Natural killer cell (primary cell): ENCODE measurements around the gene QTRT2. TPM values are rescaled to one million over a fixed set of nuclear protein-coding genes. Genes with fewer than 3 reads are reported as not detected.

Source experiments
- ATAC-seq, 3 donors: fragments of 150-1000 bp in 2 of 3; fragments of 200-7000 bp in 1 of 3; cut with Tn5 transposase; 1 replicate in 1 of 3; 2 replicates in 2 of 3; pipeline ENCODE4 v1.10.0; 2021; ENCODE audit warnings: mild to moderate bottlenecking in 2 of 3, moderate library complexity in 2 of 3
- DNase-seq, 2 donors: peaks; one replicate each; pipeline versions ENCODE4 v3.0.0 to v3.0.0-alpha.2; 2013 to 2021; ENCODE audit warnings: mixed read lengths in 1 of 2
- H3K27ac ChIP-seq: one replicate; pipeline ENCODE4 v1.5.1; 2013; ENCODE audit warnings: mild to moderate bottlenecking, low read length
- H3K27me3 ChIP-seq: one replicate; pipeline ENCODE4 v1.6.1; 2013; ENCODE audit warnings: low read length; ENCODE audit not compliant: control insufficient read depth, insufficient read depth
- H3K36me3 ChIP-seq: one replicate; pipeline ENCODE4 v1.6.1; 2013; ENCODE audit warnings: low read length; ENCODE audit not compliant: control insufficient read depth, insufficient read depth
- H3K4me1 ChIP-seq: one replicate; pipeline ENCODE4 v1.6.1; 2013; ENCODE audit warnings: low read length; ENCODE audit not compliant: control insufficient read depth, insufficient read depth
- H3K4me3 ChIP-seq: one replicate; pipeline ENCODE4 v1.5.1; 2013; ENCODE audit warnings: low read length
- H3K9me3 ChIP-seq: one replicate; pipeline ENCODE4 v1.6.1; 2013; ENCODE audit warnings: low read length; ENCODE audit not compliant: control insufficient read depth, insufficient read depth
- H3K27ac Mint-ChIP-seq, 2 donors: one replicate each; pipeline ENCODE4 v1.8.0; 2022; ENCODE audit warnings: mild to moderate bottlenecking in 2 of 2, mixed read lengths in 2 of 2, moderate library complexity in 1 of 2
- H3K27me3 Mint-ChIP-seq, 2 donors: one replicate each; pipeline ENCODE4 v1.8.0; 2022; ENCODE audit warnings: low read depth in 2 of 2, mixed read lengths in 2 of 2
- H3K36me3 Mint-ChIP-seq: one replicate; pipeline ENCODE4 v1.8.0; 2022; ENCODE audit warnings: mixed read lengths
- H3K4me1 Mint-ChIP-seq, 2 donors: one replicate each; pipeline ENCODE4 v1.8.0; 2022; ENCODE audit warnings: mixed read lengths in 2 of 2
- H3K4me3 Mint-ChIP-seq: one replicate; pipeline ENCODE4 v1.8.0; 2022; ENCODE audit warnings: mild to moderate bottlenecking, moderate library complexity, mixed read lengths
- H3K9me3 Mint-ChIP-seq, 2 donors: one replicate each; pipeline ENCODE4 v1.8.0; 2022; ENCODE audit warnings: mixed read lengths in 2 of 2
- CTCF ChIP-seq: fragments of 200-600 bp; IDR thresholded peaks from one replicate; pipeline ENCODE4 v1.8.0; 2022; ENCODE audit warnings: antibody characterized with exemption
- WGBS: methylation state at CpG from one replicate; pipeline ENCODE4 v1.1.7; 2013; ENCODE audit warnings: missing lambda C conversion rate; ENCODE audit not compliant: insufficient coverage; 5-methylcytosine and 5-hydroxymethylcytosine counted together
- intact Hi-C: fragments of 100-400 bp; cut with micrococcal nuclease; formaldehyde crosslinking; loops from one replicate; pipeline ENCODE4 v1.14.2; 2022
- total RNA-seq, 4 donors: library from RNA; stranded (reverse); fragments of 120-200 nt in 1 of 4; gene quantifications; one replicate each; pipeline versions ENCODE4 v1.2.3 to v1.2.4, GENCODE V29; 2013 to 2022

QTRT2 gene
- total RNA-seq, 3 donors from 2014 or later (not counting 1 experiment from before 2014, with no cell fraction given), result 30.1 to 33.4 (median 30.5) TPM

GRCh38 chr3:114095796-114096195 lies 39.3 kb downstream of the QTRT2 start:
- no peak overlapping the region for H3K27ac Mint-ChIP-seq
- Histone ChIP-seq H3K9me3 (no peaks in the 10 kb centered on the region), H3K27ac (no peak overlapping the region), H3K4me1 (no peaks in the 10 kb centered on the region), H3K27me3 (no peaks in the 10 kb centered on the region), H3K4me3 (no peak overlapping the region), H3K36me3 (no peaks in the 10 kb centered on the region)
- 70% methylated on average over 3 of the region's 3 CpGs for WGBS
- TF ChIP-seq CTCF, result no peak
- DNase-seq (no peak), ATAC-seq (no peak)
- no peaks in the 10 kb centered on the region for H3K36me3 Mint-ChIP-seq
- intact Hi-C loops, result no loop called here
- H3K4me3 Mint-ChIP-seq, result no peak overlapping the region
- no peaks in the 10 kb centered on the region for H3K9me3 Mint-ChIP-seq
- H3K4me1 Mint-ChIP-seq, result peaks cover 0 to 5% of the 10 kb centered on the region in 2 donors
- peaks cover 7 to 24% of the 10 kb centered on the region in 2 donors for H3K27me3 Mint-ChIP-seq

- ATAC-seq (no peak), DNase-seq (no peak)
- no peaks in the 10 kb centered on the region for H3K4me1 ChIP-seq
- no peak overlapping the region for H3K27ac ChIP-seq
- no peaks in the 10 kb centered on the region for H3K27me3 ChIP-seq
- no peaks in the 10 kb centered on the region for H3K9me3 ChIP-seq
- H3K36me3 ChIP-seq, result no peaks in the 10 kb centered on the region
- Mint-ChIP-seq H3K27ac (no peak overlapping the region), H3K36me3 (no peaks in the 10 kb centered on the region), H3K4me1 (no peaks in the 10 kb centered on the region), H3K27me3 (peaks cover 7 to 10% of the 10 kb centered on the region in 2 donors), H3K9me3 (no peaks in the 10 kb centered on the region), H3K4me3 (no peak overlapping the region)
- TF ChIP-seq CTCF, result no peak
- WGBS, result 90% methylated on average over 1 of the region's 1 CpG
- H3K4me3 ChIP-seq, result no peak overlapping the region
- intact Hi-C loops, result no loop called here
These were observed 44.6 kb downstream of the QTRT2 start for GRCh38 chr3:114101101-114101500.

GRCh38 chr3:114103181-114103580 lies 46.6 kb downstream of the QTRT2 start:
- Histone ChIP-seq H3K27ac (no peak overlapping the region), H3K9me3 (no peaks in the 10 kb centered on the region), H3K27me3 (no peaks in the 10 kb centered on the region), H3K4me3 (no peak overlapping the region), H3K36me3 (no peaks in the 10 kb centered on the region), H3K4me1 (no peaks in the 10 kb centered on the region)
- 96% methylated on average over 27 of the region's 27 CpGs for WGBS
- no peak overlapping the region for H3K4me3 Mint-ChIP-seq
- TF ChIP-seq CTCF, result no peak
- DNase-seq (no peak), ATAC-seq (no peak)
- intact Hi-C loops, result no loop called here
- H3K36me3 Mint-ChIP-seq, result no peaks in the 10 kb centered on the region
- H3K4me1 Mint-ChIP-seq, result no peaks in the 10 kb centered on the region
- no peaks in the 10 kb centered on the region for H3K9me3 Mint-ChIP-seq
- no peak overlapping the region for H3K27ac Mint-ChIP-seq
- peaks cover 5 to 10% of the 10 kb centered on the region in 2 donors for H3K27me3 Mint-ChIP-seq

GRCh38 chr3:114103858-114104257 lies 47.3 kb downstream of the QTRT2 start:
- H3K27ac ChIP-seq, result no peak overlapping the region
- no peak overlapping the region for H3K4me3 Mint-ChIP-seq
- H3K9me3 Mint-ChIP-seq, result no peaks in the 10 kb centered on the region
- H3K9me3 ChIP-seq, result no peaks in the 10 kb centered on the region
- H3K4me1 ChIP-seq, result no peaks in the 10 kb centered on the region
- H3K36me3 Mint-ChIP-seq, result no peaks in the 10 kb centered on the region
- peaks cover 5 to 10% of the 10 kb centered on the region in 2 donors for H3K27me3 Mint-ChIP-seq
- no peak for DNase-seq
- ATAC-seq, result no peak
- no peak for TF ChIP-seq CTCF
- intact Hi-C loops, result no loop called here
- H3K27ac Mint-ChIP-seq, result no peak overlapping the region
- 89% methylated on average over 3 of the region's 4 CpGs for WGBS
- no peak overlapping the region for H3K4me3 ChIP-seq
- H3K36me3 ChIP-seq, result no peaks in the 10 kb centered on the region
- H3K4me1 Mint-ChIP-seq, result no peaks in the 10 kb centered on the region
- H3K27me3 ChIP-seq, result no peaks in the 10 kb centered on the region
